OCI-LY7 (cell line): ENCODE results near the gene BRAF.

ENCODE experiments used
- EZH2phosphoT487 ChIP-seq: fragments of 200-600 bp; sonication (generic); IDR thresholded peaks from 2 replicates; pipeline ENCODE4 v1.6.1; 2018; ENCODE audit warnings: low read depth, borderline replicate concordance, mild to moderate bottlenecking, mixed run types, antibody characterized with exemption, low read length, moderate library complexity, mixed read lengths
- TF ChIP-seq, protein P1 (sequence below): fragments of 200-600 bp; sonication (generic); conservative IDR thresholded peaks from 2 replicates; pipeline ENCODE4 v1.5.1; 2014; ENCODE audit warnings: mild to moderate bottlenecking, antibody characterized with exemption, low read length, moderate library complexity, mixed read lengths

- no peak for TF ChIP-seq EZH2phosphoT487
- TF ChIP-seq, protein P1, sequence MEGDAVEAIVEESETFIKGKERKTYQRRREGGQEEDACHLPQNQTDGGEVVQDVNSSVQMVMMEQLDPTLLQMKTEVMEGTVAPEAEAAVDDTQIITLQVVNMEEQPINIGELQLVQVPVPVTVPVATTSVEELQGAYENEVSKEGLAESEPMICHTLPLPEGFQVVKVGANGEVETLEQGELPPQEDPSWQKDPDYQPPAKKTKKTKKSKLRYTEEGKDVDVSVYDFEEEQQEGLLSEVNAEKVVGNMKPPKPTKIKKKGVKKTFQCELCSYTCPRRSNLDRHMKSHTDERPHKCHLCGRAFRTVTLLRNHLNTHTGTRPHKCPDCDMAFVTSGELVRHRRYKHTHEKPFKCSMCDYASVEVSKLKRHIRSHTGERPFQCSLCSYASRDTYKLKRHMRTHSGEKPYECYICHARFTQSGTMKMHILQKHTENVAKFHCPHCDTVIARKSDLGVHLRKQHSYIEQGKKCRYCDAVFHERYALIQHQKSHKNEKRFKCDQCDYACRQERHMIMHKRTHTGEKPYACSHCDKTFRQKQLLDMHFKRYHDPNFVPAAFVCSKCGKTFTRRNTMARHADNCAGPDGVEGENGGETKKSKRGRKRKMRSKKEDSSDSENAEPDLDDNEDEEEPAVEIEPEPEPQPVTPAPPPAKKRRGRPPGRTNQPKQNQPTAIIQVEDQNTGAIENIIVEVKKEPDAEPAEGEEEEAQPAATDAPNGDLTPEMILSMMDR: no peak
Observed at GRCh38 chr7:140899883-140900282, 24.8 kb downstream of the BRAF start.
